GM12875 (cell line): Measurements from ENCODE around the gene CHST9.
"Not testable (repeated sequence)": the region's sequence is repeated elsewhere in the genome, so short reads cannot be mapped to it uniquely, and the experiment has no call there.

ENCODE experiments used
- H3K4me3 ChIP-seq: one replicate; pipeline ENCODE4 v1.5.1; 2011; ENCODE audit warnings: low read depth, low read length, control low read depth
- CTCF ChIP-seq: IDR thresholded peaks from 2 replicates; pipeline ENCODE4 v1.5.1; 2011; ENCODE audit warnings: low read depth, mild to moderate bottlenecking, control low read depth, inconsistent platforms, low read length, moderate library complexity, borderline replicate concordance; ENCODE audit not compliant: insufficient read depth

Gene CHST9

DNA sequence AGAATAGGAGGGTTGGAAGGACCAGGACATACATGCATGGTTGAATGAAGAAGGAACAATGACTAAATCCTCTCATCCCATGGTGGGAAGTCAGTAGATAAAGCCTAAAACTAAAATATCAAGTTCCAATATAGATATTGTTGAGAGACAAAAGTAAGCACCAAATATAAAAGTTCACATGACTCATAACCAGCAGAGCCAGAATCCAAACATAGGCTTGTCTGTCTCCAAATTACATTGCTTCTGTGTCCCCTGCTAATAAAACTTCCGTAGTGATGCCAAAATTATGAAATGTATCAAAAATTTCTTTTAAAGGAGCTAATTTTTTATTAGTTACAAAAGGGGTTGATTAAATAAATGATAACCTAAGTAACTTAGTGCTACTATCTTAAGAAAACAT, 19.7 kb downstream of the CHST9 start:
- no peak for TF ChIP-seq CTCF
- no peak overlapping the region for H3K4me3 ChIP-seq

GRCh38 chr18:27164905-27165304, 20.2 kb downstream of the CHST9 start:
- H3K4me3 ChIP-seq: no peak overlapping the region
- TF ChIP-seq CTCF: no peak

DNA sequence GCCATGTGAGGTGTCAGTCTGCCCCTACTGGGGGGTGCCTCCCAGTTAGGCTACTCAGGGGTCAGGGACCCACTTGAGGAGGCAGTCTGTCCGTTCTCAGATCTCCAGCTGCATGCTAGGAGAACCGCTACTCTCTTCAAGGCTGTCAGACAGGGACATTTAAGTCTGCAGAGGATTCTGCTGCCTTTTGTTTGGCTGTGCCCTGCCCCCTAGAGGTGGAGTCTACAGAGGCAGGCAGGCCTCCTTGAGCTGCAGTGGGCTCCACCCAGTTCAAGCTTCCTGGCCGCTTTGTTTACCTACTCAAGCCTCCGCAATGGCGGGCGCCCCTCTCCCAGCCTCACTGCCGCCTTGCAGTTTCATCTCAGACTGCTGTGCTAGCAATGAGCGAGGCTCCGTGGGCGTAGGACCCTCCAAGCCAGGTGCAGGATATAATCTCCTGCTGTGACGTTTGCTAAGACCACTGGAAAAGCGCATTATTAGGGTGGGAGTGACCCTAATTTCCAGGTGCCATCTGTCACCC, 21.9 kb downstream of the CHST9 start:
- not testable (repeated sequence) for H3K4me3 ChIP-seq

- H3K4me3 ChIP-seq: not testable (repeated sequence)
Measured at GRCh38 chr18:27149240-27149639, 35.9 kb downstream of the CHST9 start.

GRCh38 chr18:27144672-27145071, 40.4 kb downstream of the CHST9 start:
- H3K4me3 ChIP-seq: no peak overlapping the region
- TF ChIP-seq CTCF: no peak

DNA sequence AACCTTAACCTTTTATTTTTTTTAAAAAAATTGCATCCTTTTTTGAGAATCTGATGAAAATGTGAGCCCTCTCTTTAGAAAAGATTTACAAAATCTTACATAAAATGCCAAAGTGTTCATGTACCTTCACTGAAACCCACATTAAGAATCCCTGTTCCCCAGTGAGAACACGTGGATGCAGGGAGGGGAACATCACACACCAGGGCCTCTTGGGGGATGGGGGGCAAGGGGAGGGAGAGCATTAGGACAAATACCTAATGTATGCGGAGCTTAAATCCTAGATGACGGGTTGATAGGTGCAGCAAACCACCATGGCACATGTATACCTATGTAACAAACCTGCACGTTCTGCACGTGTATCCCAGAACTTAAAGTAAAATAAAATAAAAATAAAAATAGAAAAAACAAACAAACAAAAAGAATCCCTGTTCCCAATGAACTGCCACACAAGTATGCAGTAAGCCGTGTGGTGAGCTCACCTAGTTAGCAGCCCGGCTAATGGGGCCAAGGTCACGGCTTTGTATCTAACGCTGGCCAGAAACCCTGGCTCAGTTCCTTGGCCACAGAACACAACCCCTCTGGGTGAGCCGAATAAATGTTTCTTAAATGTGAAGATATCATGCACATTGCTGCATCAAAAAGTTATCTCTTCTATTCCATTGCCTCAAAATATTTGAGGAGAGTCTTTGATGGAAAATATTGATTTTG, 41.4 kb downstream of the CHST9 start:
- no peak overlapping the region for H3K4me3 ChIP-seq
- no peak for TF ChIP-seq CTCF

GRCh38 chr18:27142891-27143290, 42.2 kb downstream of the CHST9 start:
- H3K4me3 ChIP-seq: no peak overlapping the region
- TF ChIP-seq CTCF: no peak

- TF ChIP-seq CTCF: no peak
- no peak overlapping the region for H3K4me3 ChIP-seq
Measured at GRCh38 chr18:27141876-27142275, 43.2 kb downstream of the CHST9 start.
